Lung (tissue), 12 donors: ENCODE data around the gene AUTS2. TPM values are rescaled to one million over a fixed set of nuclear protein-coding genes. Genes with fewer than 3 reads are reported as not detected.
"Not testable (repeated sequence)": the region's sequence is repeated elsewhere in the genome, so short reads cannot be mapped to it uniquely, and the experiment has no call there.

Experiments
- ATAC-seq: fragments of 200-7000 bp; cut with Tn5 transposase; one replicate; pipeline ENCODE4 v1.9.1; 2020; ENCODE audit warnings: moderate number of reproducible peaks; ENCODE audit not compliant: insufficient read depth, low FRiP score
- DNase-seq, 3 donors: peaks; one replicate each; pipeline ENCODE4 v3.0.0-alpha.2; 2013 to 2017
- H3K27ac ChIP-seq, 2 donors: one replicate each; pipeline ENCODE4 v1.5.1; 2013; ENCODE audit warnings: mild to moderate bottlenecking in 2 of 2, moderate library complexity in 2 of 2, control low read depth in 1 of 2, inconsistent platforms in 1 of 2, low read depth in 1 of 2, low read length in 1 of 2
- H3K27me3 ChIP-seq, 3 donors: one replicate each; pipeline ENCODE4 v1.5.1; 2013; ENCODE audit warnings: low read length in 2 of 3; ENCODE audit not compliant: control insufficient read depth in 3 of 3, insufficient read depth in 3 of 3
- H3K36me3 ChIP-seq, 4 donors: one replicate each; pipeline ENCODE4 v1.5.1; 2013; ENCODE audit warnings: low read length in 4 of 4, mild to moderate bottlenecking in 1 of 4, moderate library complexity in 1 of 4; ENCODE audit not compliant: control insufficient read depth in 4 of 4, insufficient read depth in 4 of 4
- H3K4me1 ChIP-seq, 5 donors: one replicate each; pipeline ENCODE4 v1.5.1; 2013; ENCODE audit warnings: low read length in 5 of 5, mild to moderate bottlenecking in 2 of 5, moderate library complexity in 1 of 5; ENCODE audit not compliant: control insufficient read depth in 5 of 5, insufficient read depth in 5 of 5
- H3K4me3 ChIP-seq: one replicate; pipeline ENCODE4 v1.5.1; 2013; ENCODE audit warnings: mild to moderate bottlenecking, control low read depth, moderate library complexity
- H3K9ac ChIP-seq, 2 donors: one replicate each; pipeline ENCODE4 v1.5.1; 2013; ENCODE audit warnings: low read length in 2 of 2, control low read depth in 1 of 2; ENCODE audit not compliant: insufficient read depth in 1 of 2
- H3K9me3 ChIP-seq, 4 donors: one replicate each; pipeline ENCODE4 v1.5.1; 2013; ENCODE audit warnings: low read length in 3 of 4, mild to moderate bottlenecking in 1 of 4, moderate library complexity in 1 of 4; ENCODE audit not compliant: control insufficient read depth in 4 of 4, insufficient read depth in 3 of 4
- WGBS, 2 donors: extraction: QIAGEN DNeasy Blood & Tissue Kit; methylation state at CpG; one replicate each; pipeline ENCODE4 v1.1.7; 2013; 5-methylcytosine and 5-hydroxymethylcytosine counted together
- polyA plus RNA-seq, 2 donors: library from polyadenylated mRNA; stranded (reverse); fragments of 200-250 nt; gene quantifications; one replicate each; pipeline ENCODE4 v1.2.1, GENCODE V29; 2013
- total RNA-seq, 2 donors: library from RNA; depleted of rRNA in 1 of 2; stranded (reverse); fragments of >200 nt in 1 of 2; gene quantifications; one replicate each; pipeline ENCODE4 v1.2.1, GENCODE V29; 2014 to 2021
- TF ChIP-seq, protein P1 (sequence below): IDR thresholded peaks from 2 replicates; pipeline ENCODE4 v1.5.1; 2012; ENCODE audit warnings: mild to moderate bottlenecking; ENCODE audit errors: control extremely low read depth, extremely low read depth
- donor health status: control.
- donor health status: control.
- donor health status: Bipolar disorder and iron deficiency.
- donor health status: healthy.
- donor health status: DM: yes; HTN: yes; CAD: no.

Gene AUTS2
- total and polyA plus RNA-seq, 4 donors = 11.8 to 115 (median 40.6) TPM

DNA sequence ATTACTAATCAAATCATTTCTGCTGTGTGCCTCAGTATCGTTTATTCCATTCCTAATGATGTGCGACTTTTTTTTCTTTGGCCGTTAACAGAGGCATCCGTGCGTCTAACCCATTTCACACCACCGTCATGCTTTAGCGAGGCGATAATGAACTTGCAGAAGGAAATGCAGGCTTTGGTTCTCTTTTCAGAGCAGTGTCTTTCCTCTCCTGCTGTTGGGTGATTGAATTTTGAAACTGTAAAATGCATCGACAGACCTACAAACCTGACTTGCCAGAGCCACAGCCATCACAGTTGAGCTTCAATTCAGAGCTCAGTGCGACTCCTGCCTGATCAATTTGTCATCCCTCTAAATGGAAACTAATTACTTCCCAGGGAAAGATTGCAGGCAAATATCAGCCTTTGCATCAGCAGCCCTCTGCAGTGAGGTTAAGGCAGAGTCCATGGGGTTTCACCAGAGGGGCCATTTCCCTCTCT lies 1047.6 kb downstream of the AUTS2 start:
- ATAC-seq = no peak
- WGBS, 2 donors = 89 to 90% methylated on average over 10 of the region's 10 CpGs

DNA sequence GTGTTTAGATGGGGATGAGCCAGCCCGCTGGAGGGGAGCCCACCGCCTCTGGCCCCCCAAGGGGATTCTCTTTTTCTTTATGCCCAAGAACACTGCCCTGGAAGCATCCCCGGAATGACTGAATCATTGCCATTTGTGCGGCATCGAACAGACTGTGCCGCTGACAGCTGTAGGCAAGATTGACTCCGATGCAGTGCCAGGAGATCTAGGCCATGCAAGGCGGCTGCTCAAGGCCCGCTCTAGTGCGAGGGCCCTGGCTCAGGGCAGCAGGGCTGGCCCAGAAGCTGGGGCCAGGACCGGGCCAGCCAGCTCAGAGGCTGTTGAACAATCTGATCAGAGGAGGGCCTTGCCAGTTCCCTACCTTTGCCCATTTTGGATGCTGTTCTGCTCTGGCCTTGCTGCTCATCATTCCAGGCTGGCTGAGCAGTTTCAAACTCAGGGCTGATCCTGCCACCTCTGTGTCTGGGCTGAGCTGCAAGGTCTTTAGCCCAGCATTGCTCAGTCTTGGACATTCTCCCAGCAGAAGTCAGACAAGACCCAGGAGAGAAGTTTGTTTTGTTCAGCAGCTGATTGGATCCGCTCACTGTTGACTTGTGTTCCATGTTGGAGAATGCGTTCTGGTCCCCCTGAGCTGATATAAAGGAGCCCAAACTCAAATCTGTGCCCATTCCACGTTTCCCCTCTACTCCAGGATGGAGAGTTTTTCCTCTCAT lies 1048.4 kb downstream of the AUTS2 start:
- H3K27me3 ChIP-seq = no peaks in the 10 kb centered on the region
- H3K4me1 ChIP-seq = peaks cover 0 to 7% (median 0%) of the 10 kb centered on the region in 5 donors
- no peaks in the 10 kb centered on the region for H3K36me3 ChIP-seq
- H3K27ac ChIP-seq = no peak overlapping the region
- H3K9ac ChIP-seq = no peak overlapping the region
- TF ChIP-seq, protein P1, sequence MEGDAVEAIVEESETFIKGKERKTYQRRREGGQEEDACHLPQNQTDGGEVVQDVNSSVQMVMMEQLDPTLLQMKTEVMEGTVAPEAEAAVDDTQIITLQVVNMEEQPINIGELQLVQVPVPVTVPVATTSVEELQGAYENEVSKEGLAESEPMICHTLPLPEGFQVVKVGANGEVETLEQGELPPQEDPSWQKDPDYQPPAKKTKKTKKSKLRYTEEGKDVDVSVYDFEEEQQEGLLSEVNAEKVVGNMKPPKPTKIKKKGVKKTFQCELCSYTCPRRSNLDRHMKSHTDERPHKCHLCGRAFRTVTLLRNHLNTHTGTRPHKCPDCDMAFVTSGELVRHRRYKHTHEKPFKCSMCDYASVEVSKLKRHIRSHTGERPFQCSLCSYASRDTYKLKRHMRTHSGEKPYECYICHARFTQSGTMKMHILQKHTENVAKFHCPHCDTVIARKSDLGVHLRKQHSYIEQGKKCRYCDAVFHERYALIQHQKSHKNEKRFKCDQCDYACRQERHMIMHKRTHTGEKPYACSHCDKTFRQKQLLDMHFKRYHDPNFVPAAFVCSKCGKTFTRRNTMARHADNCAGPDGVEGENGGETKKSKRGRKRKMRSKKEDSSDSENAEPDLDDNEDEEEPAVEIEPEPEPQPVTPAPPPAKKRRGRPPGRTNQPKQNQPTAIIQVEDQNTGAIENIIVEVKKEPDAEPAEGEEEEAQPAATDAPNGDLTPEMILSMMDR = no peak
- 91 to 94% methylated on average over 14 of the region's 14 CpGs for WGBS, 2 donors
- DNase-seq (no peak), ATAC-seq (no peak)
- peaks cover 0 to 4% (median 1%) of the 10 kb centered on the region in 4 donors for H3K9me3 ChIP-seq
- no peak overlapping the region for H3K4me3 ChIP-seq

More for the DNA sequence above, 1047.6 kb downstream of the AUTS2 start:
- H3K9ac ChIP-seq = no peak overlapping the region
- H3K36me3 ChIP-seq = no peaks in the 10 kb centered on the region
- H3K27me3 ChIP-seq = no peaks in the 10 kb centered on the region
- TF ChIP-seq, protein P1 = no peak
- peaks cover 0 to 4% (median 1%) of the 10 kb centered on the region in 4 donors for H3K9me3 ChIP-seq
- H3K4me1 ChIP-seq = peaks cover 0 to 7% (median 0%) of the 10 kb centered on the region in 5 donors
- DNase-seq = no peak
- H3K4me3 ChIP-seq = no peak overlapping the region
- H3K27ac ChIP-seq = no peak overlapping the region

DNA sequence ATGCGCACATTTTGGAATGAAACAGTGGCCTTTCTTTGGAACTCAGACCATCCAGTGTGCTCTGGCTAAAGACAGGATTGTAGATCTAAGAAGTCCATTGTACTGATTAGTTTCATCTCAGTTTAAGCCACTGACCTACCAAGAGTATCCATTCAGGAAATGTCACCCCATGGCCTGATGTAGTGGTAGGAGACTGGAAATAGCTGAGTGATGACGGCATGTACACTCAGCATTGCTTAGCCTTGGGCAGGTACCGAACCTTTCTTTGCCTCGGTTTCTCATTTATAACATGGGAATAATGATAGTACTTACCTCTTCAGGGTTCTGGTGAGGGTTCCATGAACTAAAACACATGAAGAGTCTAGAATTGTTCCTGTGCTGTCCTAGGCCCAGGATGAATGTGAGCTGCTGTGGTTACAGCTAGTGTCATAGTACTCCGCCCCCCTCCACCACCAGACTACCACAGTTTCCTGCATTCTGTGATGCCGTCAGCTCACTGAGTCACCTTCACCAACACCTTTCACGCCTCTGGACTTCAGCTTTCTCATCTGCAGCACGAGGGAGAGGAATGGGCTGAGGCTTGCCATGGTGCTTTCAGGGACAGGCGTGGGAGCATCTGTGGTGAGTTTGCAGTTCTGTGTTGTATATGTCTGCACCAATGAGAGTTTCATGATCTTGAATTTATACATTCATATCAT lies 1049.7 kb downstream of the AUTS2 start:
- ATAC-seq (no peak), DNase-seq (no peak)
- Histone ChIP-seq H3K9ac (no peak overlapping the region), H3K27me3 (no peaks in the 10 kb centered on the region), H3K36me3 (no peaks in the 10 kb centered on the region), H3K27ac (no peak overlapping the region), H3K4me3 (no peak overlapping the region), H3K9me3 (peaks cover 0 to 2% (median 0%) of the 10 kb centered on the region in 4 donors), H3K4me1 (peaks cover 0 to 7% (median 0%) of the 10 kb centered on the region in 5 donors)
- WGBS, 2 donors = 76 to 84% methylated on average over 9 of the region's 9 CpGs
- TF ChIP-seq, protein P1 = no peak

DNA sequence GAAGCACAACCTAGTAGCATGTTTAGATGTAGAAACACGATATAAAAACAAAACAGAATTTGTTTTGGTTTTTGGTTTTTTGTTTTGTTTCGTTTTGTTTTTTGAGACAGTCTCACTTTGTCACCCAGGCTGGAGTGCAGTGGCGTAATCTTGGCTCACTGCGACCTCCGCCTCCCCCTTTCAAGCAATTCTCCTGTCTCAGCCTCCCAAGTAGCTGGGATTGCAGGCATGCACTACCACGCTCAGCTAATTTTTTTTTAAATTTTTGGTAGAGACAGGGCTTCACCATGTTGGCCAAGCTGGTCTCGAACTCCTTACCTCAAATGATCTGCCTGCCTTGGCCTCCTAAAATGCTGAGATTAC lies 1050.2 kb downstream of the AUTS2 start:
- not testable (repeated sequence) for H3K9me3 ChIP-seq, H3K27ac ChIP-seq, H3K9ac ChIP-seq, H3K36me3 ChIP-seq, ATAC-seq, H3K4me1 ChIP-seq, H3K27me3 ChIP-seq, H3K4me3 ChIP-seq, DNase-seq
- 84 to 96% methylated on average over 7 of the region's 7 CpGs for WGBS, 2 donors
